ENCODE data around the gene SLC22A4. TPM values are rescaled to one million over a fixed set of nuclear protein-coding genes. Genes with fewer than 3 reads are reported as not detected.

SLC22A4 gene
- total RNA-seq, 1 donor from 2014 or later = 1.8 TPM

- H3K36me3 ChIP-seq (ENCODE audit: control insufficient read depth, insufficient read depth, low read length) = peaks cover 13% of the 10 kb centered on the region
- H3K4me3 ChIP-seq (ENCODE audit: low read depth, low read length) = no peak overlapping the region
- TF ChIP-seq, protein P1, sequence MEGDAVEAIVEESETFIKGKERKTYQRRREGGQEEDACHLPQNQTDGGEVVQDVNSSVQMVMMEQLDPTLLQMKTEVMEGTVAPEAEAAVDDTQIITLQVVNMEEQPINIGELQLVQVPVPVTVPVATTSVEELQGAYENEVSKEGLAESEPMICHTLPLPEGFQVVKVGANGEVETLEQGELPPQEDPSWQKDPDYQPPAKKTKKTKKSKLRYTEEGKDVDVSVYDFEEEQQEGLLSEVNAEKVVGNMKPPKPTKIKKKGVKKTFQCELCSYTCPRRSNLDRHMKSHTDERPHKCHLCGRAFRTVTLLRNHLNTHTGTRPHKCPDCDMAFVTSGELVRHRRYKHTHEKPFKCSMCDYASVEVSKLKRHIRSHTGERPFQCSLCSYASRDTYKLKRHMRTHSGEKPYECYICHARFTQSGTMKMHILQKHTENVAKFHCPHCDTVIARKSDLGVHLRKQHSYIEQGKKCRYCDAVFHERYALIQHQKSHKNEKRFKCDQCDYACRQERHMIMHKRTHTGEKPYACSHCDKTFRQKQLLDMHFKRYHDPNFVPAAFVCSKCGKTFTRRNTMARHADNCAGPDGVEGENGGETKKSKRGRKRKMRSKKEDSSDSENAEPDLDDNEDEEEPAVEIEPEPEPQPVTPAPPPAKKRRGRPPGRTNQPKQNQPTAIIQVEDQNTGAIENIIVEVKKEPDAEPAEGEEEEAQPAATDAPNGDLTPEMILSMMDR (IDR thresholded peaks at IDR 0.05; ENCODE audit: insufficient read depth, low read length, poor library complexity, severe bottlenecking) = peak; percentile 13
- no peaks in the 10 kb centered on the region for H3K27me3 ChIP-seq (ENCODE audit: control insufficient read depth, insufficient read depth, low read length)
- peak; percentile 89 for DNase-seq (ENCODE audit: low read depth)
Measured at GRCh38 chr5:132265336-132266030, 28.7 kb upstream of the SLC22A4 start.

DNA sequence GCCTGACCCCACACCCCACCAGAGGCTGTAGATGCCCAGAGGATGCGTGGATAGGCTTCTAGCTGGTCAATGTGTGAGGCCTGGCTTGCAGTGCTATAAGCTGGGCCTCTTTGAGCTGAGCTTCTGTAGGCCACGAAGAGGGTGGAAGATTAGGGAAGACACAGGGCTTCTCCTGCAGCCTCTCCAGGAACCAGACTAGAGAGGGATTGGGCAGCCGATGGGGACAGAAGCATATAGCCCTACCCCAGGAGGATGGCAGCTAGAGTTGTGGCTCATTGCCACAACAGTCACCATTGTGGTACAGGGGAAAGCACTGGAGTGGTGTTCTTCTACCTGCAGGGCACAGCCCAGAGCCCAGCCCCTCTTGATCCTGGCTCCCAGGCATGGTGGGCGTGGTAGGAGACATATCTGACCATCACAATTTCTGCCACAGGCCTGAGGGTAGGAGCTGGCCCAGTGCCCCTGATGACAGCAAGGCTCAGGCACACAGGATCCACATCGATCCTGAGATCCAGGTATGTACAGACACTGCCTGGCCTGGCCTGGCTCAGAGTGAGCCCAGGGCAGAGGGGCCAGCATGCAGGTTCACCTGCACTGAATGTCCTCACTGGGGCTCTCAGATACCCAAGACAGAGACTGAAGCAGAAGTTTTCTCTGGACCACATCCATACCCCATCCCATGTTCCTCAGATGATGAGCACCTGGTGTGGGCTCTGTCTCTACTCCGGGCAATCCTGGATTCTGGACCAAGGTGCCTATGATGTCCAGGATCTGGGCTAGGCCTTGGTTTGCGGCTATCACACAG lies 28.0 kb upstream of the SLC22A4 start:
- Histone ChIP-seq H3K4me3 (ENCODE audit: low read depth, low read length) (no peak overlapping the region), H3K36me3 (ENCODE audit: control insufficient read depth, insufficient read depth, low read length) (peaks cover 13% of the 10 kb centered on the region), H3K27me3 (ENCODE audit: control insufficient read depth, insufficient read depth, low read length) (no peaks in the 10 kb centered on the region)
- TF ChIP-seq, protein P1 (IDR thresholded peaks at IDR 0.05; ENCODE audit: insufficient read depth, low read length, poor library complexity, severe bottlenecking) = no peak
- no peak for DNase-seq (ENCODE audit: low read depth)

GRCh38 chr5:132266836-132267160 lies 27.4 kb upstream of the SLC22A4 start:
- Histone ChIP-seq H3K27me3 (ENCODE audit: control insufficient read depth, insufficient read depth, low read length) (no peaks in the 10 kb centered on the region), H3K4me3 (ENCODE audit: low read depth, low read length) (no peak overlapping the region), H3K36me3 (ENCODE audit: control insufficient read depth, insufficient read depth, low read length) (peaks cover 13% of the 10 kb centered on the region)
- DNase-seq (ENCODE audit: low read depth) = no peak
- TF ChIP-seq, protein P1 (IDR thresholded peaks at IDR 0.05; ENCODE audit: insufficient read depth, low read length, poor library complexity, severe bottlenecking) = no peak

DNA sequence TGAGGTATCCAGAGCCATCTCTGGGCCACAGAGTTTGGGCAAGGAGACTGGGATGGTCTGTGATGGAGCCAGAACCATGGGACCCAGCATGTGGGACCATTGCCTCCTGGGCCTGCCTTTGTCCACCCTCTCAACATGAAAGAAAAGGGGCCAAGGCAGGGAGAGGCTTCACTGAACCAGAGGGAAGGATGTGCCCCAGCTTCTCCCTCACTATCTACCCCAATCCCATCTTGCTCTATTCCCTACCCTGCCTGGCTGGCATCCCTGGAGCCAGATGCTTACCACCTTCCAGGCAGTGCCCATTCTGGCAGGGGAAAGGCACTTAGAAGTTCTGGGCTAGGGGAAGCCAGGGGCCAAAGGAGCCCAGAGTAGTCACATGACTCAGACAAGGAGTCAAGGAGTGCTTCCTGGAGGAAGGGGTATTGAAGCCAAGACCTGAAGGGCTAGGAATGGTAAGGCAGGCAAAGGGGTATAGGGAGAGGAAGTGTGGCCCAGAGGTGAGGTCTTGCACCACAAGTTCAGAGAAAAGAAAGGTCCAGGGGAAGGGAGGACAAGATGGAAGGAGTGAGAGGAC lies 26.9 kb upstream of the SLC22A4 start:
- TF ChIP-seq, protein P1 (IDR thresholded peaks at IDR 0.05; ENCODE audit: insufficient read depth, low read length, poor library complexity, severe bottlenecking) = no peak
- DNase-seq (ENCODE audit: low read depth) = no peak
- Histone ChIP-seq H3K4me3 (ENCODE audit: low read depth, low read length) (no peak overlapping the region), H3K36me3 (ENCODE audit: control insufficient read depth, insufficient read depth, low read length) (peaks cover 10% of the 10 kb centered on the region), H3K27me3 (ENCODE audit: control insufficient read depth, insufficient read depth, low read length) (no peaks in the 10 kb centered on the region)

DNA sequence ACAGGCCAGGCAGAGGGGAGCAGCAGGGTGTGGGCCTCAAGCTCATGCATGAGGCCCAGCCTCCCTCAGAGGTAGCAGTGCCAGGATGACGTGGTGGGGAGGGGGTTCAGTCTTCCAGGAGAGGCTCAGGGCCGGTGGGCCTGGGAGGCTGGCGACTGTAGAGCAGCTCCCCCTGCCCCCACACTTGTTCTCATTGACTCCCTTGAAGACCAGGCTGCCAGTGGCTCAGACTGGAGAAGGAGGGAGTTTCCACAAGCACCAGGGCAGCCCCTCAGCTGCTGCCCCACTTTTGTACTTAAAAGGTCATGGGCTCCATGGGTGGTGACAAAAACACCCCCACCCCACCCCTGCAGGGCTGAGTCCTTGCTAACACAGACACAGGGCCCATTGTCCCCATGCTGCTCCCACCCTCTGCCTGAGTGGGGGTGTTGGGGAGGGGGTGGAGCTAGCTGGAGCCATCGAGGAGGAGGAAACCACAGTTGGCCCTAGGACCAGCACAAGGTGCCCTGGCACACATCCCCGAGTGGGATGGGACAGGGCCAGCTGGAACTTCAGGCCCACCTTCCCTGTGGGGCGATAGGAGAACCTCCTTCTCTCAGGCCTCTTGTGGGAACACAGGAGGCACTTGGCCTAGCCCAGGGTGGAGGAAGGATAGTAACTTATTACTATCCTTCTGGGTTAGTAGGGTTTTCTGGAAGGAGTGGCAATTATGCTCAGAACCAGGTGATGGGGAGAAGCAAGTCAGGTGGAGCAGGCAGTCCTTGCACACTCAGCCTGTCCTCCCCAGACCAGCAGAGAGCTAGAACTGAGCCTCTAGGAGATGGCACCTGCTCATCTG lies 26.0 kb upstream of the SLC22A4 start:
- TF ChIP-seq, protein P1 (IDR thresholded peaks at IDR 0.05; ENCODE audit: insufficient read depth, low read length, poor library complexity, severe bottlenecking) = no peak
- peaks cover 8% of the 10 kb centered on the region for H3K36me3 ChIP-seq (ENCODE audit: control insufficient read depth, insufficient read depth, low read length)
- no peak for DNase-seq (ENCODE audit: low read depth)
- H3K4me3 ChIP-seq (ENCODE audit: low read depth, low read length) = no peak overlapping the region
- no peaks in the 10 kb centered on the region for H3K27me3 ChIP-seq (ENCODE audit: control insufficient read depth, insufficient read depth, low read length)
